Neutrophil (primary cell): ENCODE results near the gene TMEM221.

Experiments used
- H3K27ac ChIP-seq: fragments of 200-600 bp; sonication (generic); 2 replicates; pipeline ENCODE4 v1.5.1; 2016; ENCODE audit warnings: mild to moderate bottlenecking, moderate library complexity
- H3K27me3 ChIP-seq: fragments of 200-600 bp; sonication (generic); 2 replicates; pipeline ENCODE4 v1.6.0; 2016; ENCODE audit warnings: mild to moderate bottlenecking
- H3K36me3 ChIP-seq: fragments of 200-600 bp; sonication (generic); 2 replicates; pipeline ENCODE4 v1.5.1; 2017
- H3K4me1 ChIP-seq, 2 experiments: fragments of 200-600 bp in 1 of 2; sonication (generic) in 1 of 2; 1 replicate in 1 of 2; 2 replicates in 1 of 2; pipeline versions ENCODE4 v1.5.1 to v1.6.1; 2013 to 2016; ENCODE audit warnings: low read depth in 1 of 2, low read length in 1 of 2, mild to moderate bottlenecking in 1 of 2, moderate library complexity in 1 of 2; ENCODE audit not compliant: control insufficient read depth in 1 of 2, insufficient read depth in 1 of 2
- H3K4me3 ChIP-seq, 2 experiments: fragments of 200-600 bp in 1 of 2; sonication (generic) in 1 of 2; 1 replicate in 1 of 2; 2 replicates in 1 of 2; pipeline ENCODE4 v1.5.1; 2013 to 2016; ENCODE audit warnings: low read depth in 1 of 2, low read length in 1 of 2, mild to moderate bottlenecking in 1 of 2, moderate library complexity in 1 of 2
- H3K9me3 ChIP-seq: fragments of 200-600 bp; sonication (generic); 2 replicates; pipeline ENCODE4 v1.5.1; 2016
- CTCF ChIP-seq: fragments of 200-600 bp; sonication (generic); IDR thresholded peaks from 2 replicates; pipeline ENCODE4 v1.5.1; 2016; ENCODE audit warnings: antibody characterized with exemption

The TMEM221 gene

GRCh38 chr19:17484520-17485185 is 36.2 kb upstream of the TMEM221 start:
- Histone ChIP-seq H3K9me3 (no peaks in the 10 kb centered on the region), H3K27ac (no peak overlapping the region), H3K36me3 (no peaks in the 10 kb centered on the region), H3K27me3 (peaks cover 11% of the 10 kb centered on the region), H3K4me1 (peaks cover 8 to 13% of the 10 kb centered on the region in 2 experiments), H3K4me3 (no peak overlapping the region)
- no peak for TF ChIP-seq CTCF

DNA sequence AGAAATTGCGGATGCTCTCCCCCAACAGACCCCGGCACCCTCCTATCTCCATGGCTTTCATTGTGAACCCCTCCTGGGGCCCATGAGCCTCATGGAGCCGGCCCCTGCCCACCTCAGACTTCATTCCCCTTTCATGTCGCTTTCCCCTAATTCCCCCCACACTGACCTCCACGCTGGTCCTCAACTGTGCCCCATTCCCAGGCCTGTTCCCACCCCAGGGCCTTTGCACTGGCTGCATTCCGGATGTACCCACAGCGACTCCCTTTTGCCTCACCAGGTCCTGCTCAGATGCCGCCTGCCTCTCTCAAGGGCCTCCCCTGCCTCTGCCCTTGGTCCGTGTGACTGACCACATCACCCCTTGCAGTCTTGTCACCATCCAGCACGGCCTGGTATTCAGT is 35.1 kb upstream of the TMEM221 start:
- no peak for TF ChIP-seq CTCF
- no peak overlapping the region for H3K4me3 ChIP-seq
- no peaks in the 10 kb centered on the region for H3K36me3 ChIP-seq
- H3K4me1 ChIP-seq = peaks cover 5% of the 10 kb centered on the region in 2 experiments
- H3K27ac ChIP-seq = no peak overlapping the region
- peaks cover 6% of the 10 kb centered on the region for H3K27me3 ChIP-seq
- H3K9me3 ChIP-seq = no peaks in the 10 kb centered on the region

GRCh38 chr19:17482877-17483604 is 34.6 kb upstream of the TMEM221 start:
- TF ChIP-seq CTCF = no peak
- Histone ChIP-seq H3K4me1 (no peaks in the 10 kb centered on the region), H3K4me3 (no peak overlapping the region), H3K9me3 (no peaks in the 10 kb centered on the region), H3K36me3 (no peaks in the 10 kb centered on the region), H3K27me3 (no peaks in the 10 kb centered on the region), H3K27ac (no peak overlapping the region)

GRCh38 chr19:17481986-17482385 is 33.5 kb upstream of the TMEM221 start:
- Histone ChIP-seq H3K4me3 (no peak overlapping the region), H3K27ac (no peak overlapping the region), H3K36me3 (no peaks in the 10 kb centered on the region), H3K4me1 (no peaks in the 10 kb centered on the region), H3K27me3 (no peaks in the 10 kb centered on the region), H3K9me3 (no peaks in the 10 kb centered on the region)
- TF ChIP-seq CTCF = no peak

- Histone ChIP-seq H3K27ac (no peak overlapping the region), H3K36me3 (no peaks in the 10 kb centered on the region), H3K27me3 (no peaks in the 10 kb centered on the region), H3K9me3 (no peaks in the 10 kb centered on the region), H3K4me3 (no peak overlapping the region), H3K4me1 (no peaks in the 10 kb centered on the region)
- TF ChIP-seq CTCF = no peak
These were observed 30.9 kb upstream of the TMEM221 start for GRCh38 chr19:17479325-17479791.
